Measurements from ENCODE around the gene SKAP2.

The SKAP2 gene

GRCh38 chr7:26858241-26858715, 6.1 kb downstream of the SKAP2 start:
- DNase-seq (ENCODE audit: low read depth) = no peak
- H3K4me3 ChIP-seq (ENCODE audit: low read depth, low read length) = no peak overlapping the region
- TF ChIP-seq, protein P1, sequence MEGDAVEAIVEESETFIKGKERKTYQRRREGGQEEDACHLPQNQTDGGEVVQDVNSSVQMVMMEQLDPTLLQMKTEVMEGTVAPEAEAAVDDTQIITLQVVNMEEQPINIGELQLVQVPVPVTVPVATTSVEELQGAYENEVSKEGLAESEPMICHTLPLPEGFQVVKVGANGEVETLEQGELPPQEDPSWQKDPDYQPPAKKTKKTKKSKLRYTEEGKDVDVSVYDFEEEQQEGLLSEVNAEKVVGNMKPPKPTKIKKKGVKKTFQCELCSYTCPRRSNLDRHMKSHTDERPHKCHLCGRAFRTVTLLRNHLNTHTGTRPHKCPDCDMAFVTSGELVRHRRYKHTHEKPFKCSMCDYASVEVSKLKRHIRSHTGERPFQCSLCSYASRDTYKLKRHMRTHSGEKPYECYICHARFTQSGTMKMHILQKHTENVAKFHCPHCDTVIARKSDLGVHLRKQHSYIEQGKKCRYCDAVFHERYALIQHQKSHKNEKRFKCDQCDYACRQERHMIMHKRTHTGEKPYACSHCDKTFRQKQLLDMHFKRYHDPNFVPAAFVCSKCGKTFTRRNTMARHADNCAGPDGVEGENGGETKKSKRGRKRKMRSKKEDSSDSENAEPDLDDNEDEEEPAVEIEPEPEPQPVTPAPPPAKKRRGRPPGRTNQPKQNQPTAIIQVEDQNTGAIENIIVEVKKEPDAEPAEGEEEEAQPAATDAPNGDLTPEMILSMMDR (IDR thresholded peaks at IDR 0.05; ENCODE audit: insufficient read depth, low read depth, low read length, missing control alignments) = no peak

- DNase-seq (ENCODE audit: low read depth) = no peak
- TF ChIP-seq, protein P1 (IDR thresholded peaks at IDR 0.05; ENCODE audit: insufficient read depth, low read depth, low read length, missing control alignments) = no peak
- no peak overlapping the region for H3K4me3 ChIP-seq (ENCODE audit: low read depth, low read length)
Observed at GRCh38 chr7:26857506-26858240, 6.7 kb downstream of the SKAP2 start.

GRCh38 chr7:26857170-26857505, 7.3 kb downstream of the SKAP2 start:
- DNase-seq (ENCODE audit: low read depth) = no peak
- TF ChIP-seq, protein P1 (IDR thresholded peaks at IDR 0.05; ENCODE audit: insufficient read depth, low read depth, low read length, missing control alignments) = no peak
- H3K4me3 ChIP-seq (ENCODE audit: low read depth, low read length) = no peak overlapping the region

GRCh38 chr7:26856176-26856985, 8.0 kb downstream of the SKAP2 start:
- no peak for DNase-seq (ENCODE audit: low read depth)
- no peak overlapping the region for H3K4me3 ChIP-seq (ENCODE audit: low read depth, low read length)
- TF ChIP-seq, protein P1 (IDR thresholded peaks at IDR 0.05; ENCODE audit: insufficient read depth, low read depth, low read length, missing control alignments) = no peak

GRCh38 chr7:26854876-26855855, 9.2 kb downstream of the SKAP2 start:
- TF ChIP-seq, protein P1 (IDR thresholded peaks at IDR 0.05; ENCODE audit: insufficient read depth, low read depth, low read length, missing control alignments) = no peak
- no peak overlapping the region for H3K4me3 ChIP-seq (ENCODE audit: low read depth, low read length)
- DNase-seq (ENCODE audit: low read depth) = no peak

- no peak overlapping the region for H3K4me3 ChIP-seq (ENCODE audit: low read depth, low read length)
- TF ChIP-seq, protein P1 (IDR thresholded peaks at IDR 0.05; ENCODE audit: insufficient read depth, low read depth, low read length, missing control alignments) = peak; percentile 17
- peak; percentile 16 for DNase-seq (ENCODE audit: low read depth)
Observed at GRCh38 chr7:26853788-26854393, 10.5 kb downstream of the SKAP2 start.
